ENCODE results near the gene TUBB2A.

TUBB2A gene

GRCh38 chr6:3117912-3118352 lies 39.4 kb downstream of the TUBB2A start:
- H4K20me1 ChIP-seq (ENCODE audit: low read depth, low read length): no peaks in the 10 kb centered on the region
- H3K4me2 ChIP-seq (ENCODE audit: low read depth, low read length, poor library complexity, severe bottlenecking): peak overlapping the region; percentile 75
- peaks cover 13% of the 10 kb centered on the region for H3F3A ChIP-seq (ENCODE audit: insufficient read depth)
- H3K9me3 ChIP-seq (ENCODE audit: insufficient read depth, low read length): no peaks in the 10 kb centered on the region
- peak overlapping the region; percentile 68 for H3K9ac ChIP-seq (ENCODE audit: low read length)
- peak overlapping the region; percentile 78 for H3K4me3 ChIP-seq (ENCODE audit: insufficient read depth, low read length, poor library complexity, severe bottlenecking)
- 0 out of 2 replicates have a peak, but pooled peaks cover 7% of the 10 kb centered on the region for H3K36me3 ChIP-seq (ENCODE audit: low read length)
- H2AFZ ChIP-seq (ENCODE audit: low read depth, low read length, severe bottlenecking): peak overlapping the region; percentile 91
- no peaks in the 10 kb centered on the region for H3K9me2 ChIP-seq (replicated peaks; ENCODE audit: insufficient read depth, low read length)
- H3K27ac ChIP-seq (ENCODE audit: low read depth, low read length): peak overlapping the region; percentile 60
- H3K27me3 ChIP-seq (ENCODE audit: low read length): no peaks in the 10 kb centered on the region
- H3K79me2 ChIP-seq (ENCODE audit: insufficient read depth, low read length): no peaks in the 10 kb centered on the region
- TF ChIP-seq CTCF (IDR thresholded peaks at IDR 0.05; ENCODE audit: insufficient read depth, low read length, poor library complexity, severe bottlenecking) (no peak), EZH2phosphoT487 (conservative IDR thresholded peaks at IDR 0.05; ENCODE audit: low read length) (no peak)

DNA sequence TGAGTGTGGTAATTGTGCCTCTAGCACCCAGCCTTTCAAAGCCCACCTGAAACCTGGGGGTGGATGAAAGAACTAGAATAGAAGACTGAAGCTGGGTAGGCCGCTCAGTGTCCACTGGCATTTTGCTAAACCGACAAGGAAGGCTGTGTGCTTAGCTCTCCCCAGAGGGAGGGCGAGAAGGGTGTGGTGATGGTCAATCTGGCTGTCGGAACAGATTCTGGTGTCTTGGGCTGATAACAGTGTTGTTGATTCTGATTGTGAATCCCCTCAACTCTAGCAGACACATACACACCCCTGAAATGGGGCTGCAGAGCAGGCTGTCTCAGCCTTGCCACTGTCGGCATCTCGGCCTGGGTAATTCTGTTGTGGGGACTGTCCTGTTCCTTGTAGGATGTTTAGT lies 43.0 kb downstream of the TUBB2A start:
- Histone ChIP-seq H4K20me1 (ENCODE audit: low read depth, low read length) (no peaks in the 10 kb centered on the region), H3K27me3 (ENCODE audit: low read length) (no peaks in the 10 kb centered on the region), H3K9me3 (ENCODE audit: insufficient read depth, low read length) (no peaks in the 10 kb centered on the region), H3K4me2 (ENCODE audit: low read depth, low read length, poor library complexity, severe bottlenecking) (no peak overlapping the region), H3F3A (ENCODE audit: insufficient read depth) (peaks cover 13% of the 10 kb centered on the region), H3K36me3 (ENCODE audit: low read length) (peaks cover 22% of the 10 kb centered on the region; the same call in 1 of the 2 replicates), H3K4me3 (ENCODE audit: insufficient read depth, low read length, poor library complexity, severe bottlenecking) (no peak overlapping the region), H3K9ac (ENCODE audit: low read length) (no peak overlapping the region), H3K79me2 (ENCODE audit: insufficient read depth, low read length) (no peaks in the 10 kb centered on the region), H2AFZ (ENCODE audit: low read depth, low read length, severe bottlenecking) (no peak overlapping the region), H3K9me2 (replicated peaks; ENCODE audit: insufficient read depth, low read length) (no peaks in the 10 kb centered on the region), H3K27ac (ENCODE audit: low read depth, low read length) (no peak overlapping the region)
- TF ChIP-seq CTCF (IDR thresholded peaks at IDR 0.05; ENCODE audit: insufficient read depth, low read length, poor library complexity, severe bottlenecking): no peak
- no peak for TF ChIP-seq EZH2phosphoT487 (conservative IDR thresholded peaks at IDR 0.05; ENCODE audit: low read length)

- no peaks in the 10 kb centered on the region for H4K20me1 ChIP-seq (ENCODE audit: low read depth, low read length)
- H3K9ac ChIP-seq (ENCODE audit: low read length): no peak overlapping the region
- no peaks in the 10 kb centered on the region for H3K27me3 ChIP-seq (ENCODE audit: low read length)
- H3K9me3 ChIP-seq (ENCODE audit: insufficient read depth, low read length): no peaks in the 10 kb centered on the region
- H3K4me3 ChIP-seq (ENCODE audit: insufficient read depth, low read length, poor library complexity, severe bottlenecking): no peak overlapping the region
- peaks cover 38% of the 10 kb centered on the region for H3K36me3 ChIP-seq (ENCODE audit: low read length)
- no peaks in the 10 kb centered on the region for H3F3A ChIP-seq (ENCODE audit: insufficient read depth)
- H3K4me2 ChIP-seq (ENCODE audit: low read depth, low read length, poor library complexity, severe bottlenecking): no peak overlapping the region
- no peak overlapping the region for H2AFZ ChIP-seq (ENCODE audit: low read depth, low read length, severe bottlenecking)
- TF ChIP-seq CTCF (IDR thresholded peaks at IDR 0.05; ENCODE audit: insufficient read depth, low read length, poor library complexity, severe bottlenecking): no peak
- H3K9me2 ChIP-seq (replicated peaks; ENCODE audit: insufficient read depth, low read length): no peaks in the 10 kb centered on the region
- no peak overlapping the region for H3K27ac ChIP-seq (ENCODE audit: low read depth, low read length)
- H3K79me2 ChIP-seq (ENCODE audit: insufficient read depth, low read length): no peaks in the 10 kb centered on the region
Measured at GRCh38 chr6:3109761-3110160, 47.6 kb downstream of the TUBB2A start.

Data from SU-DHL-6 (cell line).